T-helper 2 cell treated with Interferon-gamma antibody and Interleukin-4, amounts not matched to agents 5 μg/mL and 100 μg/mL, for 36 hours (primary cell): ENCODE data around the gene WBP2.

Experiments used
- DNase-seq: peaks from one replicate; pipeline ENCODE4 v3.0.0; 2021; ENCODE audit warnings: low spot score
- H3K27ac Mint-ChIP-seq: one replicate; pipeline ENCODE4 v1.8.0; 2021; ENCODE audit warnings: mild to moderate bottlenecking, mixed read lengths
- H3K27me3 Mint-ChIP-seq: one replicate; pipeline ENCODE4 v1.8.0; 2021; ENCODE audit warnings: low read depth, mixed read lengths
- H3K36me3 Mint-ChIP-seq: one replicate; pipeline ENCODE4 v1.8.0; 2021; ENCODE audit warnings: low read depth, mixed read lengths
- H3K4me1 Mint-ChIP-seq: one replicate; pipeline ENCODE4 v1.8.0; 2021; ENCODE audit warnings: low read depth, mixed read lengths
- H3K4me3 Mint-ChIP-seq: one replicate; pipeline ENCODE4 v1.8.0; 2022; ENCODE audit warnings: mild to moderate bottlenecking, moderate library complexity, mixed read lengths
- H3K9me3 Mint-ChIP-seq: one replicate; pipeline ENCODE4 v1.8.0; 2021; ENCODE audit warnings: mixed read lengths

The WBP2 gene

DNA sequence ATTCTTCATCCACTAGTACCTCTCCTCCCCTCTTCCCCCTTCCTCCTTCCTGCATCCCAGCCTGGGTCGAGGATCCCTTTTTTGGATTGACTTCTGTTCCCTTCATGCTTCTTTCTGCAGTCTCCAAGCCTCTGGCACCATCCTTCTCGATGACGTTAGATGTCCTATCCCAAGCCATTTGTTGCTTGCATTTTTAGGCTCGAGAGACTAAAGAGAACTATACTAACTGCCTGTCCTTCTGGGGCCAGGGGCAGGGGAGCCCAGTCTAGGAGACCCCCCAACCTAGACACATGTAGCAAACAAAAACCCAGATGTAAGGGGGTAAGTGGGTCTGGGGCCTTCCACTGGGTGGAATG lies 46.6 kb downstream of the WBP2 start:
- H3K9me3 Mint-ChIP-seq, result no peaks in the 10 kb centered on the region
- no peaks in the 10 kb centered on the region for H3K27me3 Mint-ChIP-seq
- peaks cover 8% of the 10 kb centered on the region for H3K4me1 Mint-ChIP-seq
- no peak for DNase-seq
- H3K27ac Mint-ChIP-seq, result peak overlapping the region; percentile 66
- H3K36me3 Mint-ChIP-seq, result peaks cover 6% of the 10 kb centered on the region
- H3K4me3 Mint-ChIP-seq, result no peak overlapping the region

DNA sequence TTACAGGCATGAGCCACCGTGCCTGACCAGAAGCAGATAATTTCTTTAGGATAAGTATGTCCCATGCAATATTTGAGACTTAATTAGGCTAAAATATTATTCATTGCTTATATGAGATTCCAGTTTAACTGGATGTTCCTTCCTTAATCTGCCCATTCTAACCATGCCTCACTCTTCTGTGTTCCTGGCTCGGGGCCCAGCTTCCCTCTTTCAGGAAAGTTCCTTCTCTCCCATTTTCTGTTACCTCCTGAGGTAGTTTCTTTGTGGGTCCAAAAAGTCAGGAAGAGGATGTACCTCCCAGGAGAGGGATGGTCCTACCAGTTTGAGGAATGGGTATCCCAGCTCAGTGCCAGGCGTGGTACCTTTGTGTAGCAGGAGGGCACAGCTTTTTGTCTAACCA lies 47.3 kb downstream of the WBP2 start:
- no peak for DNase-seq
- Mint-ChIP-seq H3K4me3 (no peak overlapping the region), H3K27ac (peak overlapping the region; percentile 16), H3K9me3 (no peaks in the 10 kb centered on the region), H3K36me3 (peaks cover 5% of the 10 kb centered on the region), H3K27me3 (no peaks in the 10 kb centered on the region), H3K4me1 (peaks cover 11% of the 10 kb centered on the region)

DNA sequence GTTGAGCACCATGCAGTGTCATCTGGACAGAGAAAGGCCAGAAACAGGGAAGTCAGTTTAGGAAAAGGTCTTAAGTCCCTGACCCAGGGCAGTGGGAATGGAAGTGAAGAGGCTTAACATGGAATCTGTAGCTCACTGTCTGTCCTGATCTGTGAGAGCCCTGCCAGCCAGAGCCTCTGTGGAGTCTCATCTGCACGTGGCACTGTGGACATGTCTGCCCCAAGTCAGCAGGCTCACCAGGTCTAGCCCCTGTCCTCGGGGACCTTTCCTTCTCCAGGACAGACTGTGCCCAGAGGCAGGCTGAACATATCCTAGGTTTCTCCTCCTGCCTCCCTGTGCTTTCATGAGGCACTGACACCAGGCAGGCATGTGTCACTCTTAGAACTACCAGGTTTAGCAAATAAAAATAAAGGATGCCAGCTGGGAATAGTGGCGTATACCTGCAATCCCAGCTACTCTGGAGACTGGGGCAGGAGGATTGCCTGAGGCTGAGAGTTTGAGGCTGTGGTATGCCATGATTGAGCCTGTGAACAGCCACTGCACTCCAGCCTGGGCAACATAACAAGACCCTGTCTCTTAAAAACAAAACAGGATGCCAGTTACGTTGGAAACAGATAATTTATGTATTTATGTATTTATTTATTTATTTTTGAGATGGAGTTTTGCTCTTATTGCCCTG lies 48.2 kb downstream of the WBP2 start:
- no peaks in the 10 kb centered on the region for H3K36me3 Mint-ChIP-seq
- no peak overlapping the region for H3K4me3 Mint-ChIP-seq
- H3K27ac Mint-ChIP-seq, result no peak overlapping the region
- H3K27me3 Mint-ChIP-seq, result no peaks in the 10 kb centered on the region
- H3K9me3 Mint-ChIP-seq, result no peaks in the 10 kb centered on the region
- peaks cover 11% of the 10 kb centered on the region for H3K4me1 Mint-ChIP-seq
- DNase-seq, result no peak

DNA sequence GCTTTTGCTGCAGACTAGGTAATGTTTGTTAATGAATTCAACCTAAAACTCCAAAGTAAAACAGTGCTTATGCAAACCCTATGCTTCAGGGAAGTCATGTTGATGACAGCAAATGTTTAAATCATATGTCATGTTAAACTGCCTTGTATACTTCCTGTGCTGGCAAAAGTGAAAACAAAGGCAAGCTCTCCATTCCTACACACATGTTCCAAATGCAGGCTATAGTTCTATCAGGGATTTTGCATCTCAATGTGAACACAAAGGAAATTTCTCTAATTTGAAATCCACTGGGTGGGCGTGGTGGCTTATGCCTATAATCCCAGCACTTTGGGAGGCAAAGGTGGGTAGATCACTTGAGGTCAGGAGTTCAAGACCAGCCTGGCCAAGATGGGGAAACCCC lies 51.3 kb downstream of the WBP2 start:
- Mint-ChIP-seq H3K4me1 (peaks cover 13% of the 10 kb centered on the region), H3K27ac (peak overlapping the region; percentile 31)

DNA sequence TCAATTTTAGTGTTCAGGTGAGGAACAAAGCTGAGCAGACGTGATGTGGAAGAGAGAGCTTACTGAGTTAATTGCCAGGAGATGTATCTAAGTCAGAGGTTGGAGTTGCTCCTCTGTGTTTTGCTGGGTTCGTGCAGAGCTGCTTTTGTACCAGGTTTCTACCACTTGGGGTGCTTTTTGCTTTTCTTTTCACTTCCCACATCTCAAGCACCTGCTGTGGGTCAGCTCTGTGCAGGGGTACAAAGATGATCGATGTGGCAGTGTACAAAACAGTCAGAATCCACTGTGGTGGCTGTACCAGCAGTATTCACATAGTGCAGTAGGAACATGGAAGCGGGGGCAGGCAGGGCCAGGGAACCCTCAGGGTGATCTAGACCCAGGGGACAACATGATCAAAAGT lies 55.7 kb downstream of the WBP2 start:
- Mint-ChIP-seq H3K9me3 (no peaks in the 10 kb centered on the region), H3K27me3 (no peaks in the 10 kb centered on the region), H3K27ac (no peak overlapping the region), H3K36me3 (peaks cover 15% of the 10 kb centered on the region), H3K4me3 (no peak overlapping the region), H3K4me1 (peaks cover 15% of the 10 kb centered on the region)
- DNase-seq, result no peak

More for the DNA sequence above, 51.3 kb downstream of the WBP2 start:
- peaks cover 6% of the 10 kb centered on the region for H3K36me3 Mint-ChIP-seq
- no peak for DNase-seq
- H3K9me3 Mint-ChIP-seq, result no peaks in the 10 kb centered on the region
- H3K27me3 Mint-ChIP-seq, result no peaks in the 10 kb centered on the region
- no peak overlapping the region for H3K4me3 Mint-ChIP-seq

DNA sequence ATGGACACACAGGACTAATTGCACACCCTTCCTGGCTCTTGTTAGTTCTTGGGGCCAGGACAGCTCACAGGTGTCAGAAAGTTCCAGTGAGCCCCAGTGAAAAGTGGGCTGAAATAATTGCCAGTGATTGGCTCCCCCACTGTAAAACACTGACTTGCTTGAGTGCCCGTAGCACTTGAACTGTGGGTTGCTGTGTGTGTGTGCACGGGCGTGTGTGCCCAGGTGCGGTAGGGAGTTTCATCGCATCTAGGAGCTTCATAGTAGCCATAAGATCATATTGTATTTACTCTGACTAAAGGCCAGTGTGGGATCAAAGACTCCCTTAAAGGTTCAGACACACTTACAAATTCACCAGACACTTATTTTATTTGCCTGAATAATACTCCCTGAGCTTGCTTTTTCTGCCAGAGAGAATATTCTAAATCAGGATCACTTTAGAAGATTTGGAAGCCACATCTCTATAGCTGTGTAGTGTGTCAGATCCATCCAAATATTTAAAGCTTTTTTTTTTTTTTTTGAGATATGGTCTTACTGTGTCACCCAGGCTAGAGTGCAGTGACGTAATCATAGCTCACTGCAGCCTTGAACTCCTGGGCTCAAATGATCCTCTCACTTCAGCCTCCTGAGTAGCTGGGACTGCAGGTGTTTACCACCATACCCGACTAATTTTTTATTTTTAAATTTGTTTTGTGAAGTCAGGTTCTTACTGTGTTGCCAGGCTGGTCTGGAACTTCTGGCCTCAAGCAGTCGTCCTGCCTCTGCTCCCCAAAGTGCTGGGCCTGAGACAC lies 59.1 kb downstream of the WBP2 start:
- DNase-seq, result no peak
- Mint-ChIP-seq H3K27me3 (no peaks in the 10 kb centered on the region), H3K9me3 (no peaks in the 10 kb centered on the region), H3K36me3 (peaks cover 30% of the 10 kb centered on the region), H3K4me3 (no peak overlapping the region), H3K4me1 (peaks cover 25% of the 10 kb centered on the region), H3K27ac (no peak overlapping the region)
